WTC11 (cell line): ENCODE results near the gene SRCIN1. TPM values are rescaled to one million over a fixed set of nuclear protein-coding genes. Genes with fewer than 3 reads are reported as not detected.

ENCODE experiments used
- ATAC-seq: fragments of 200-7000 bp; cut with Tn5 transposase; 2 replicates; pipeline ENCODE4 v1.10.0; 2021; ENCODE audit warnings: mild to moderate bottlenecking, moderate library complexity
- CTCF ChIA-PET: fragments of 300-600 bp; sonication (Branson Sonifier 250); formaldehyde crosslinking; loops from one replicate; lab custom pipeline; 2021; ENCODE audit warnings: antibody characterized with exemption; lab: Charles Lee
- POLR2A ChIA-PET: fragments of 350-600 bp; sonication (Branson Sonifier 250); formaldehyde crosslinking; loops from one replicate; lab custom pipeline; 2021; ENCODE audit warnings: antibody characterized with exemption; lab: Charles Lee
- DNase-seq: peaks from one replicate; pipeline ENCODE4 v3.0.0; 2021; ENCODE audit warnings: low spot score
- H3K27ac Mint-ChIP-seq: 2 replicates; pipeline ENCODE4 v1.8.0; 2021; ENCODE audit warnings: mixed read lengths
- H3K27me3 Mint-ChIP-seq: 2 replicates; pipeline ENCODE4 v1.8.0; 2021; ENCODE audit warnings: low read depth, mild to moderate bottlenecking, moderate library complexity, mixed read lengths
- H3K36me3 Mint-ChIP-seq: 2 replicates; pipeline ENCODE4 v1.8.0; 2021; ENCODE audit warnings: mixed read lengths
- H3K4me1 Mint-ChIP-seq: 2 replicates; pipeline ENCODE4 v1.8.0; 2022; ENCODE audit warnings: mixed read lengths
- H3K4me3 Mint-ChIP-seq: 2 replicates; pipeline ENCODE4 v1.8.0; 2021; ENCODE audit warnings: mild to moderate bottlenecking, moderate library complexity, mixed read lengths
- H3K9me3 Mint-ChIP-seq: 2 replicates; pipeline ENCODE4 v1.8.0; 2021; ENCODE audit warnings: mixed read lengths
- CREM ChIP-seq: sonication (generic); formaldehyde crosslinking; IDR thresholded peaks from 2 replicates; pipeline ENCODE4 v1.8.1; 2022; ENCODE audit warnings: mild to moderate bottlenecking, missing genetic modification reagents, moderate library complexity
- ESRRA ChIP-seq: sonication (generic); formaldehyde crosslinking; IDR thresholded peaks from 2 replicates; pipeline ENCODE4 v1.8.1; 2022; ENCODE audit warnings: mild to moderate bottlenecking, missing genetic modification reagents, borderline replicate concordance
- ETV6 ChIP-seq: sonication (generic); formaldehyde crosslinking; IDR thresholded peaks from 2 replicates; pipeline ENCODE4 v1.8.1; 2022; ENCODE audit warnings: mild to moderate bottlenecking, missing genetic modification reagents
- JUN ChIP-seq: sonication (generic); formaldehyde crosslinking; IDR thresholded peaks from 2 replicates; pipeline ENCODE4 v1.8.0; 2023; ENCODE audit warnings: mild to moderate bottlenecking, missing genetic modification reagents
- NR2C2 ChIP-seq: sonication (generic); formaldehyde crosslinking; IDR thresholded peaks from 2 replicates; pipeline ENCODE4 v1.8.0; 2022; ENCODE audit warnings: mild to moderate bottlenecking, missing genetic modification reagents
- RELA ChIP-seq: sonication (generic); formaldehyde crosslinking; IDR thresholded peaks from 2 replicates; pipeline ENCODE4 v1.8.1; 2022; ENCODE audit warnings: missing genetic modification reagents, mild to moderate bottlenecking, borderline replicate concordance
- RORB ChIP-seq: fragments of 250-450 bp; sonication (Bioruptor Pico); IDR thresholded peaks from 2 replicates; pipeline ENCODE4 v1.9.0; 2021; ENCODE audit warnings: mild to moderate bottlenecking
- STAT6 ChIP-seq: sonication (generic); formaldehyde crosslinking; conservative IDR thresholded peaks from 2 replicates; pipeline ENCODE4 v1.8.1; 2023; ENCODE audit warnings: mild to moderate bottlenecking, low read depth, missing genetic modification reagents, moderate library complexity
- USF1 ChIP-seq: sonication (generic); formaldehyde crosslinking; IDR thresholded peaks from 2 replicates; pipeline ENCODE4 v1.8.0; 2022; ENCODE audit warnings: mild to moderate bottlenecking, missing genetic modification reagents
- ZBTB43 ChIP-seq: sonication (generic); formaldehyde crosslinking; IDR thresholded peaks from 2 replicates; pipeline ENCODE4 v1.8.1; 2023; ENCODE audit warnings: mild to moderate bottlenecking, missing genetic modification reagents
- ZNF121 ChIP-seq: sonication (generic); formaldehyde crosslinking; IDR thresholded peaks from 2 replicates; pipeline ENCODE4 v1.8.0; 2023; ENCODE audit warnings: missing genetic modification reagents
- ZNF396 ChIP-seq: fragments of 250-450 bp; sonication (Bioruptor Pico); IDR thresholded peaks from 2 replicates; pipeline ENCODE4 v1.8.0; 2021; ENCODE audit warnings: mild to moderate bottlenecking, moderate library complexity, borderline replicate concordance
- total RNA-seq: library from RNA; stranded (reverse); gene quantifications from 3 replicates; pipeline ENCODE4 v1.2.3, GENCODE V29; 2021
- TF ChIP-seq, protein P1 (sequence below): sonication (generic); formaldehyde crosslinking; IDR thresholded peaks from 2 replicates; pipeline ENCODE4 v1.8.1; 2022; ENCODE audit warnings: mild to moderate bottlenecking, moderate library complexity, missing genetic modification reagents
- TF ChIP-seq, protein P2 (sequence below): sonication (generic); formaldehyde crosslinking; conservative IDR thresholded peaks from 2 replicates; pipeline ENCODE4 v1.8.1; 2022; ENCODE audit warnings: mild to moderate bottlenecking, missing genetic modification reagents

SRCIN1 gene
- total RNA-seq, 1 experiment from 2014 or later = 17.3 TPM

DNA sequence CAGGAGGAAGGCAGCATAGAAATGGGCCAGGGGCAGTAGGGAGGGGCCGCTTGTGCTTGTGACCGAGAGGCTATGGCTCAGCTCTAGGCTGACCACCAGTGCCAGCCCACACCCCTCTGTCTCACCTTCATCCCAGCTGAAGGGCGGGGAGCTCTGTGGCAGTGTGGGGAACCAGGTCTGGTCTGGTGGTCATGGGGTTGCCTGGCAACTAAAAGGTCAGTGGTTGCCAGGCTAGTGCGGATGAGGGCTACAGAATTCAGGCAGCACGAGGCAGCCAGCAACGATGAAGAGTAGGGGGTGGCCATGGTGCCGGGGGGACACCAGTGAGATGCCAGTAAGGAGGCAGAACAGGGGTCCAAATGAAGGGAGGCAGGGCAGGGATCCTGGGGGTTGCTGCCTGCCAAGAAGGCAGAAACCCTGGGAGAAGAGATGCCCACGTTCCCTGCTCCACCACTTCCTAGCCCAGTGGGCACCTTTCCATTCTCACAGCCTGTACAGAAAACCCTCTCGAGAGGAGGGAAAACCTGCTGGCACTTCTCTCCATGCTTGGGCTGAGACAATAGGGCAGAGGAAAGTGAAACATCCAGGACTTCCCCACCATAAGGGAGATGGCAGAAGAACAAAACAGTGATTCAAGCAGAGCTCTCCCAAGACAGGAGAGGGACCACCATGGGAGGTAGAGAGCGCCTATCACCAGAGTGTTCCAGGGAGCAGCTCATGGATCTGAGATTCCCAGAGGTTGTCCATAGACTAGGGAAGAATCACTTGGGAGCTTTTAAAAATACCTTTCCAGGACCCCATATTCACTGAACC lies 39.7 kb downstream of the SRCIN1 start:
- TF ChIP-seq ZBTB43 (CRISPR knock-in tag) = no peak
- TF ChIP-seq ESRRA (CRISPR knock-in tag) = no peak
- TF ChIP-seq JUN = no peak
- no peak for TF ChIP-seq RELA (CRISPR knock-in tag)
- TF ChIP-seq ZNF396 (CRISPR knock-in tag) = no peak
- Mint-ChIP-seq H3K4me1 (peaks cover 38% of the 10 kb centered on the region), H3K36me3 (no peaks in the 10 kb centered on the region), H3K27ac (no peak overlapping the region), H3K27me3 (peaks cover 95% of the 10 kb centered on the region), H3K4me3 (no peak overlapping the region), H3K9me3 (no peaks in the 10 kb centered on the region)
- DNase-seq = no peak
- ATAC-seq = no peak
- ChIA-PET CTCF (interaction anchor here (0.6 to 10.3 kb wide), 7 partner anchors 8 to 217 kb away, joined by 3 to 501 read pairs (median 9); no protein-coding TSS in a partner anchor), POLR2A (no interaction called here)

DNA sequence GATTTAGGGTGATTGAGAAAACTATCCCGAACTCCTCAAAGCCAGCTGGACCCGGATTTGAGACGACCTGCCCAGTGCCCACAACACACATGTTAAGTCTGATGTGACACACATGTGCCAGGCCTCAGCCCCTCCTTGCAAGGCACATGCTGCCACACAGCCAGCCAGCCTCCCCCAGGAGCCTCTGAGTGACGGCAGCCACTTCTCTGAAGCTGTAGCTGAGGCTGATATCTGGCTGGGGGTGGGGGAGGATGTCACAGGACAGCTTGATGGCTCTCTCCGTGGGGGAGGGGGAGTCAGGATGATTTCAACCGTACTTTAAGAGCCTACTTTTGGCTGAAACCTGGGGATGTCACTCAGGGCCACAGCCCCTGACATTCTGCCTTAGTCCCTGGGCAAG lies 40.9 kb downstream of the SRCIN1 start:
- no peak for ATAC-seq
- no peak for DNase-seq
- peaks cover 50% of the 10 kb centered on the region for H3K4me1 Mint-ChIP-seq
- 0 out of 2 replicates have a peak overlapping the region, but pooled peaks have one; percentile 18 for H3K4me3 Mint-ChIP-seq
- H3K27ac Mint-ChIP-seq = no peak overlapping the region
- no peaks in the 10 kb centered on the region for H3K9me3 Mint-ChIP-seq
- ChIA-PET POLR2A (interaction anchor here (1.2 to 1.5 kb wide), 2 partner anchors 34 to 37 kb away, joined by 5 to 6 read pairs; no protein-coding TSS in a partner anchor), CTCF (interaction anchor here (0.6 to 10.3 kb wide), 12 partner anchors 9 to 169 kb away, joined by 3 to 501 read pairs (median 10); partner anchors contain the start of gene SRCIN1)
- no peaks in the 10 kb centered on the region for H3K36me3 Mint-ChIP-seq
- TF ChIP-seq RORB (CRISPR knock-in tag) = no peak
- no peak for TF ChIP-seq STAT6
- TF ChIP-seq CREM (CRISPR knock-in tag) = no peak
- TF ChIP-seq, protein P1, sequence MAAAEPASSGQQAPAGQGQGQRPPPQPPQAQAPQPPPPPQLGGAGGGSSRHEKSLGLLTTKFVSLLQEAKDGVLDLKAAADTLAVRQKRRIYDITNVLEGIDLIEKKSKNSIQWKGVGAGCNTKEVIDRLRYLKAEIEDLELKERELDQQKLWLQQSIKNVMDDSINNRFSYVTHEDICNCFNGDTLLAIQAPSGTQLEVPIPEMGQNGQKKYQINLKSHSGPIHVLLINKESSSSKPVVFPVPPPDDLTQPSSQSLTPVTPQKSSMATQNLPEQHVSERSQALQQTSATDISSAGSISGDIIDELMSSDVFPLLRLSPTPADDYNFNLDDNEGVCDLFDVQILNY = no peak
- TF ChIP-seq ETV6 (CRISPR knock-in tag) = no peak
- TF ChIP-seq ZNF121 (CRISPR knock-in tag) = no peak
- TF ChIP-seq, protein P2, sequence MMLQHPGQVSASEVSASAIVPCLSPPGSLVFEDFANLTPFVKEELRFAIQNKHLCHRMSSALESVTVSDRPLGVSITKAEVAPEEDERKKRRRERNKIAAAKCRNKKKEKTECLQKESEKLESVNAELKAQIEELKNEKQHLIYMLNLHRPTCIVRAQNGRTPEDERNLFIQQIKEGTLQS (CRISPR knock-in tag) = no peak
- no peak for TF ChIP-seq ZBTB43 (CRISPR knock-in tag)
- TF ChIP-seq NR2C2 = no peak
- no peak for TF ChIP-seq USF1 (CRISPR knock-in tag)
- H3K27me3 Mint-ChIP-seq = peaks cover 95% of the 10 kb centered on the region
